CD4-positive, alpha-beta memory T cell (primary cell): ENCODE data around the gene SMAP2. TPM values are rescaled to one million over a fixed set of nuclear protein-coding genes. Genes with fewer than 3 reads are reported as not detected.

Experiments used
- CTCF ChIA-PET: fragments of 350-600 bp; sonication (Branson Sonifier 250); formaldehyde crosslinking; loops from one replicate; lab custom pipeline; 2021; ENCODE audit warnings: inconsistent platforms; ENCODE audit not compliant: partially characterized antibody; lab: Charles Lee
- POLR2A ChIA-PET: fragments of 350-600 bp; sonication (Branson Sonifier 250); formaldehyde crosslinking; loops from one replicate; lab custom pipeline; 2021; ENCODE audit not compliant: partially characterized antibody; lab: Charles Lee
- DNase-seq, 5 donors: peaks; one replicate each; pipeline versions ENCODE4 v3.0.0 to v3.0.0-alpha.2; 2020 to 2022; ENCODE audit warnings: mixed read lengths in 1 of 5
- H3K27ac ChIP-seq: one replicate; pipeline ENCODE4 v1.7.0; 2013; ENCODE audit warnings: low read depth, low read length
- H3K27me3 ChIP-seq: 2 replicates; pipeline ENCODE4 v1.7.0; 2013; ENCODE audit warnings: mild to moderate bottlenecking, low read length, moderate library complexity; ENCODE audit not compliant: insufficient read depth
- H3K36me3 ChIP-seq: 2 replicates; pipeline ENCODE4 v1.7.0; 2013; ENCODE audit warnings: mild to moderate bottlenecking, low read length, moderate library complexity; ENCODE audit not compliant: insufficient read depth
- H3K4me1 ChIP-seq: 2 replicates; pipeline ENCODE4 v1.7.0; 2013; ENCODE audit warnings: mild to moderate bottlenecking, low read length, moderate library complexity; ENCODE audit not compliant: insufficient read depth
- H3K4me3 ChIP-seq, 2 donors: one replicate each; pipeline ENCODE4 v1.7.0; 2013; ENCODE audit warnings: low read length in 2 of 2, mild to moderate bottlenecking in 1 of 2
- H3K9me3 ChIP-seq, 2 donors: one replicate each; pipeline ENCODE4 v1.7.0; 2013; ENCODE audit warnings: low read length in 2 of 2, control low read depth in 1 of 2; ENCODE audit not compliant: control insufficient read depth in 1 of 2
- H3K27ac Mint-ChIP-seq, 7 donors: one replicate each; pipeline ENCODE4 v1.8.0; 2020 to 2021; ENCODE audit warnings: mixed read lengths in 7 of 7, mild to moderate bottlenecking in 6 of 7, inconsistent platforms in 3 of 7, moderate library complexity in 3 of 7
- H3K27me3 Mint-ChIP-seq, 2 donors: one replicate each; pipeline ENCODE4 v1.8.0; 2020 to 2021; ENCODE audit warnings: mixed read lengths in 2 of 2
- H3K36me3 Mint-ChIP-seq, 2 donors: one replicate each; pipeline ENCODE4 v1.8.0; 2020 to 2021; ENCODE audit warnings: mixed read lengths in 2 of 2, inconsistent platforms in 1 of 2, mild to moderate bottlenecking in 1 of 2
- H3K4me1 Mint-ChIP-seq, 4 donors: one replicate each; pipeline ENCODE4 v1.8.0; 2020 to 2021; ENCODE audit warnings: mixed read lengths in 4 of 4, mild to moderate bottlenecking in 1 of 4
- H3K4me3 Mint-ChIP-seq, 8 donors: one replicate each; pipeline ENCODE4 v1.8.0; 2020 to 2021; ENCODE audit warnings: mixed read lengths in 8 of 8, mild to moderate bottlenecking in 7 of 8, moderate library complexity in 6 of 8, inconsistent platforms in 3 of 8
- H3K9me3 Mint-ChIP-seq, 8 donors: one replicate each; pipeline ENCODE4 v1.8.0; 2020 to 2021; ENCODE audit warnings: mixed read lengths in 8 of 8, mild to moderate bottlenecking in 5 of 8, inconsistent platforms in 3 of 8, moderate library complexity in 1 of 8
- intact Hi-C: fragments of 100-400 bp; cut with micrococcal nuclease; formaldehyde crosslinking; loops from one replicate; pipeline ENCODE4 v1.15.1; 2023
- polyA plus RNA-seq, 2 donors: library from polyadenylated mRNA; unstranded; fragments of 300-500 nt; fragmentation: Illumina TruSeq; gene quantifications; one replicate each; pipeline ENCODE4 v1.2.3, GENCODE V29; 2021
- total RNA-seq, 2 experiments: library from RNA; stranded (reverse); gene quantifications; one replicate each; pipeline ENCODE4 v1.2.3, GENCODE V29; 2021

Gene SMAP2
- total and polyA plus RNA-seq, 4 experiments from 2014 or later: 123 to 358 (median 191) TPM

DNA sequence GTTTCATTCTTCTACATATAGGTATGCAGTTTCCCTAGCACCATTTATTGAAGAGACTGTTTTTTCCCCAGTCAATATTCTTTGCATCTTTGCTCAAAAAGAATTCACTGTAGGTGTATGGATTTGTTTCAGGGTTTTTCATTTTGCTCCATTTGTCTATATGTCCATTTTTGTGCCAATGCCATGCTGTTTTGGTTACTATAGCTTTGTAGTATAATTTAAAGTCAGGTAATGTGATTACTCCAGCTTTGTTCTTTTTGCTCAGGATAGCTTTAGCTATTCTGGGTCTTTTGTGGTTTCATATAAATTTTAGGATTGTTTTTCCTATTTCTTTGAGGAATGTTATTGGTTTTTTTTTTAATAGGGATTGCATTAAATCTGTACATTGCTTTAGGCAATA, 15.9 kb upstream of the SMAP2 start:
- intact Hi-C loops: no loop called here
- no peak overlapping the region for H3K27ac Mint-ChIP-seq

DNA sequence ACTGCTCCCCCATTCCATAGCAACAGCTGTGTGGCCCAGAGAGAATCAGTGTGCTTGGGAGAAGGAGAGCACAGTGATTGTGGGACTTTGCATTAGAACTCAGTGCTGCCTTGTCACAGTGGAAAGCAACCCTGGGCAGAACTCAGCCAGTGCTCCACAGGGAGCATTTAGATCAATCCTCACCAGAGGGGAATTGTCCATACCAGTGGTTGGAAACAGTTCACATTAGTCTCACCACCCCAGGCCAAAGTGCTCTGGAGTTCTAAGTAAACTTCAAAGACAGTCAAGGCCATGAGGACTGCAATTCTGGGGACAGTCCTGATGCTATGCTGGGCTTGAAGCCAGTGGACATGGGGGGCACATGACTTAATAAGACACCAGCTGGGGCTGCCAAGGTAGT, 12.9 kb upstream of the SMAP2 start:
- ChIA-PET POLR2A (no interaction called here), CTCF (no interaction called here)
- Mint-ChIP-seq H3K36me3 (no peaks in the 10 kb centered on the region), H3K27ac (no peak overlapping the region), H3K4me3 (no peak overlapping the region), H3K4me1 (peaks cover 0 to 1% (median under 1%) of the 10 kb centered on the region in 4 donors), H3K9me3 (peaks cover 0 to 4% (median under 1%) of the 10 kb centered on the region in 8 donors), H3K27me3 (peaks cover 1 to 2% of the 10 kb centered on the region in 2 donors)
- Histone ChIP-seq H3K36me3 (no peaks in the 10 kb centered on the region), H3K9me3 (no peaks in the 10 kb centered on the region), H3K4me1 (no peaks in the 10 kb centered on the region), H3K27me3 (no peaks in the 10 kb centered on the region), H3K27ac (no peak overlapping the region), H3K4me3 (no peak overlapping the region)
- intact Hi-C loops: no loop called here
- no peak for DNase-seq

More for the DNA sequence above, 15.9 kb upstream of the SMAP2 start:
- Histone ChIP-seq H3K4me3 (no peak overlapping the region), H3K27me3 (no peaks in the 10 kb centered on the region), H3K36me3 (no peaks in the 10 kb centered on the region), H3K9me3 (no peaks in the 10 kb centered on the region), H3K4me1 (no peaks in the 10 kb centered on the region), H3K27ac (no peak overlapping the region)
- Mint-ChIP-seq H3K4me3 (no peak overlapping the region), H3K27me3 (peaks cover 0 to 1% of the 10 kb centered on the region in 2 donors), H3K4me1 (peaks cover 0 to 1% (median under 1%) of the 10 kb centered on the region in 4 donors), H3K9me3 (peaks cover 0 to 4% (median under 1%) of the 10 kb centered on the region in 8 donors), H3K36me3 (no peaks in the 10 kb centered on the region)
- ChIA-PET CTCF (interaction anchor here (2.4 kb wide), 1 partner anchor 19 kb away, joined by 9 read pairs; no protein-coding TSS in a partner anchor), POLR2A (no interaction called here)
- DNase-seq: no peak

DNA sequence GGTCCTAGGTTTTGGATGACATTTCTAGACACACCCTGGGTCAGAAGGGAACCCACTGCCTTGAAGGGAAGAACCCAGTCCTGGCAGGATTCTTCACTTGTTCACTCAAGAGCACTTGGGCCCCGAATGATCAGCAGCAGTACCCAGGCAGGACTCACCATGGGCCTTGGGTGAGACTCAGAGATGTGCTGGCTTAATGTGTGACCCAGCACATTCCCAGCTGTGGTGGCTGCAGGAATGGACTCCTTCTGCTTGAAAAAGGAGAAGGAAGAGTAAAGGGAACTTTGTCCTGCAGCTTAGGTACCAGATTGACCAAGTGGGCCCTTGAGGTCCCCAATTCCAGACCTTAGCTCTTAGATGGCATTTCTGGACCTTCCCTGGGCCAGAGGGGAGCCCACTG, 12.3 kb upstream of the SMAP2 start:
- Mint-ChIP-seq H3K9me3 (peaks cover 0 to 4% (median under 1%) of the 10 kb centered on the region in 8 donors), H3K4me1 (peaks cover 0 to 1% (median under 1%) of the 10 kb centered on the region in 4 donors), H3K36me3 (no peaks in the 10 kb centered on the region), H3K4me3 (no peak overlapping the region), H3K27me3 (peaks cover 1 to 2% of the 10 kb centered on the region in 2 donors), H3K27ac (no peak overlapping the region)
- no peak overlapping the region for H3K27ac ChIP-seq
- H3K4me1 ChIP-seq: no peaks in the 10 kb centered on the region
- intact Hi-C loops: no loop called here
- H3K36me3 ChIP-seq: no peaks in the 10 kb centered on the region
- H3K4me3 ChIP-seq: no peak overlapping the region
- POLR2A ChIA-PET: interaction anchor here (1.4 kb wide), 1 partner anchor 13 kb away, joined by 4 read pairs; the partner anchor contains the start of gene SMAP2
- no peak for DNase-seq
- no peaks in the 10 kb centered on the region for H3K9me3 ChIP-seq
- CTCF ChIA-PET: no interaction called here
- H3K27me3 ChIP-seq: no peaks in the 10 kb centered on the region

DNA sequence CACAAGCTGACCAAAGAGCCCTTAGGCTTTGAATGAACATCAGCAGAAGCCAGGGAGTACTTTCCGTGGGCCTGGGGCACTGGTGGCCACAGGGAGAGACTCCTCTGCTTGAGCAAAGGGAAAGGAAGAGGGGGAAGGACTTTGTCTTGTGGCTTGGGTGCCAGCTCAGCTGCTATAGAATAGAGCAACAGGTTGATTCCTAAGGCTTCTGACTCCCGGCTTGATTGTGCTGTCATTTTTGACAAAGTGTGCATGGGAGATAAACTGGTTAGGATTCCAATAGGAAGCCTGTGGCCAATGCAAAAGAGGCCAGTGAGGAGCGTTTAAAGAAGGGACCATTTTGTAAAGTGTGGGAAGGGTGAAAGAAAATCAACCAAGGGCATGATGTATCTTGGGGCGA, 11.9 kb upstream of the SMAP2 start:
- CTCF ChIA-PET: no interaction called here
- no peak overlapping the region for H3K4me3 ChIP-seq
- H3K36me3 ChIP-seq: no peaks in the 10 kb centered on the region
- H3K4me3 Mint-ChIP-seq: no peak overlapping the region
- no peaks in the 10 kb centered on the region for H3K4me1 ChIP-seq
- no peaks in the 10 kb centered on the region for H3K27me3 ChIP-seq
- no peaks in the 10 kb centered on the region for H3K9me3 ChIP-seq
- peaks cover 1 to 2% of the 10 kb centered on the region in 2 donors for H3K27me3 Mint-ChIP-seq
- POLR2A ChIA-PET: interaction anchor here (1.4 kb wide), 1 partner anchor 13 kb away, joined by 4 read pairs; the partner anchor contains the start of gene SMAP2
- DNase-seq: no peak
- H3K4me1 Mint-ChIP-seq: peaks cover 0 to 1% (median under 1%) of the 10 kb centered on the region in 4 donors
- peaks cover 0 to 4% (median under 1%) of the 10 kb centered on the region in 8 donors for H3K9me3 Mint-ChIP-seq
- intact Hi-C loops: no loop called here
- H3K36me3 Mint-ChIP-seq: no peaks in the 10 kb centered on the region
- no peak overlapping the region for H3K27ac Mint-ChIP-seq
- no peak overlapping the region for H3K27ac ChIP-seq

DNA sequence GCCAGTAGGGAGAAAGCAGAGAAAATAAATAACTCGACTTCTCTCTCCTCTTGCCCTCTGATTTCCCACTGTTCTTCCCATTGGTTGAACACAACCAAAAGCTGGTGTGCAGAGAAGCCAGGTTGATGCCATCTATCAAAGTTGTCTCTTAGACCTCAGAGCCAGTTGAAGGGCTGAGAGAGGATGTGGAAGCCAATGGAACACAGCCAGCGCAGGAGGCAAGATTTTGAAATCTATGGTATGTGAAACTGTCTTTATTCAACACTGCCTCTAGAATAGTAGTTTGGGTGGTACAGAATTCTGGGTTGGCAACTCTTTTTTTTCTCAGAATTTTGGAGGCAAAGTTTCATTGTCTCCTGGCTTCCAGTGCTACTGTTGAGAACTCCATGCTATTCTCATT, 11.3 kb upstream of the SMAP2 start:
- peaks cover 0 to 4% (median under 1%) of the 10 kb centered on the region in 8 donors for H3K9me3 Mint-ChIP-seq
- Histone ChIP-seq H3K9me3 (no peaks in the 10 kb centered on the region), H3K36me3 (no peaks in the 10 kb centered on the region), H3K4me3 (no peak overlapping the region), H3K4me1 (no peaks in the 10 kb centered on the region), H3K27me3 (no peaks in the 10 kb centered on the region), H3K27ac (no peak overlapping the region)
- H3K4me3 Mint-ChIP-seq: no peak overlapping the region
- H3K36me3 Mint-ChIP-seq: no peaks in the 10 kb centered on the region
- peaks cover 1 to 2% of the 10 kb centered on the region in 2 donors for H3K27me3 Mint-ChIP-seq
- peaks cover 0 to 1% (median 0%) of the 10 kb centered on the region in 4 donors for H3K4me1 Mint-ChIP-seq
- no peak overlapping the region for H3K27ac Mint-ChIP-seq
- DNase-seq: no peak
- ChIA-PET POLR2A (interaction anchor here (1.4 kb wide), 1 partner anchor 12 kb away, joined by 4 read pairs; the partner anchor contains the start of gene SMAP2), CTCF (no interaction called here)
- intact Hi-C loops: no loop called here

DNA sequence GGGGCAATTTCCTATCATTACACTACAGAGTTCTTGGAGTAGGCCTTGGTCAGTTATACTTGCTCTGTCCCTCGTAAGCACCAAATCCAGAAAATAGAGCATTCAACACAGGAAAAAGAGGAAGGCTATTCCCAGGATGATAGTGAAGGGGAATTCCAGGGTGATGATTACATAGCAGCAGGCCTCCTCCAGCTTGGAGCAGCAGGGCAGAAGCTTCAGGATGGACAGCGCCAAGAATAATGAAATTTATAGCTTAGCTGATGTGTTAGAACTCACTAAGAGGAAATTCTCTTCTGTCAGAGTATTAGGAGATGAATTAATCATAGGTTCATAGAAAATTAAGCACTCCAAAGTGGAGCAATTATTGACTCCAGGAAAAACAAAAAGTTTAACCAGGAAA, 10.8 kb upstream of the SMAP2 start:
- CTCF ChIA-PET: no interaction called here
- H3K27me3 Mint-ChIP-seq: peaks cover 1 to 2% of the 10 kb centered on the region in 2 donors
- H3K36me3 ChIP-seq: no peaks in the 10 kb centered on the region

DNA sequence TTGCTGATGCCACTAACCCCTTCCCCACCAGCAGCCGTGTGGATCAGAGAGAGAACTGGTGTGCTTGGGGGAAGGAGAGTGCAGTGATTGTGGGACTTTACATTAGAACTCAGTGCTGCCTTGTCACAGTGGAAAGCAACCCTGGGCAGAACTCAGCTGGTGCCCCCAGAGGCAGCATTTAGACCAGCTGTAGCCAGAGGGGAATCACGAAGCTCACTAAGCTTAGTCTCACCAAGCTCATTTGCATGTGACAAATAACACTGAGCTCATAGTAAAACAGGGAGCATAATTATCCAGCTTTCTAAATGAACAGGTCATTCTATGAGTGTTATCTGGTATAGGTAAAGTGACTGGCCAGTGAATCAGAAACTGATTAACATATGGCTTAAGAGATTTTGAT, 9.8 kb upstream of the SMAP2 start:
- intact Hi-C loops: no loop called here
- Histone ChIP-seq H3K9me3 (no peaks in the 10 kb centered on the region), H3K27me3 (no peaks in the 10 kb centered on the region), H3K4me3 (no peak overlapping the region), H3K27ac (no peak overlapping the region), H3K4me1 (no peaks in the 10 kb centered on the region), H3K36me3 (no peaks in the 10 kb centered on the region)
- Mint-ChIP-seq H3K27ac (no peak overlapping the region), H3K27me3 (peaks cover 1 to 2% of the 10 kb centered on the region in 2 donors), H3K9me3 (peaks cover 0 to 3% (median under 1%) of the 10 kb centered on the region in 8 donors), H3K36me3 (no peaks in the 10 kb centered on the region), H3K4me1 (peaks cover 0 to 1% (median 0%) of the 10 kb centered on the region in 4 donors), H3K4me3 (no peak overlapping the region)
- CTCF ChIA-PET: interaction anchor here (0.8 to 2.3 kb wide), 6 partner anchors 20 to 211 kb away, joined by 5 to 8 read pairs (median 7); no protein-coding TSS in a partner anchor
- DNase-seq: no peak
- POLR2A ChIA-PET: no interaction called here

More for the DNA sequence above, 10.8 kb upstream of the SMAP2 start:
- intact Hi-C loops: no loop called here
- Mint-ChIP-seq H3K27ac (no peak overlapping the region), H3K4me1 (peaks cover 0 to 1% (median 0%) of the 10 kb centered on the region in 4 donors), H3K36me3 (no peaks in the 10 kb centered on the region), H3K4me3 (no peak overlapping the region), H3K9me3 (peaks cover 0 to 4% (median under 1%) of the 10 kb centered on the region in 8 donors)
- Histone ChIP-seq H3K27me3 (no peaks in the 10 kb centered on the region), H3K4me1 (no peaks in the 10 kb centered on the region), H3K4me3 (no peak overlapping the region), H3K27ac (no peak overlapping the region), H3K9me3 (no peaks in the 10 kb centered on the region)
- DNase-seq: no peak
- POLR2A ChIA-PET: interaction anchor here (1.4 kb wide), 1 partner anchor 11 kb away, joined by 4 read pairs; the partner anchor contains the start of gene SMAP2
